Islet precursor cell (in vitro differentiated cells): ENCODE results near the gene ITM2B.
"Not testable (repeated sequence)": the region's sequence is repeated elsewhere in the genome, so short reads cannot be mapped to it uniquely, and the experiment has no call there.

Experiments
- DNase-seq: peaks from one replicate; pipeline ENCODE4 v3.0.0-alpha.2; 2018

ITM2B gene

DNA sequence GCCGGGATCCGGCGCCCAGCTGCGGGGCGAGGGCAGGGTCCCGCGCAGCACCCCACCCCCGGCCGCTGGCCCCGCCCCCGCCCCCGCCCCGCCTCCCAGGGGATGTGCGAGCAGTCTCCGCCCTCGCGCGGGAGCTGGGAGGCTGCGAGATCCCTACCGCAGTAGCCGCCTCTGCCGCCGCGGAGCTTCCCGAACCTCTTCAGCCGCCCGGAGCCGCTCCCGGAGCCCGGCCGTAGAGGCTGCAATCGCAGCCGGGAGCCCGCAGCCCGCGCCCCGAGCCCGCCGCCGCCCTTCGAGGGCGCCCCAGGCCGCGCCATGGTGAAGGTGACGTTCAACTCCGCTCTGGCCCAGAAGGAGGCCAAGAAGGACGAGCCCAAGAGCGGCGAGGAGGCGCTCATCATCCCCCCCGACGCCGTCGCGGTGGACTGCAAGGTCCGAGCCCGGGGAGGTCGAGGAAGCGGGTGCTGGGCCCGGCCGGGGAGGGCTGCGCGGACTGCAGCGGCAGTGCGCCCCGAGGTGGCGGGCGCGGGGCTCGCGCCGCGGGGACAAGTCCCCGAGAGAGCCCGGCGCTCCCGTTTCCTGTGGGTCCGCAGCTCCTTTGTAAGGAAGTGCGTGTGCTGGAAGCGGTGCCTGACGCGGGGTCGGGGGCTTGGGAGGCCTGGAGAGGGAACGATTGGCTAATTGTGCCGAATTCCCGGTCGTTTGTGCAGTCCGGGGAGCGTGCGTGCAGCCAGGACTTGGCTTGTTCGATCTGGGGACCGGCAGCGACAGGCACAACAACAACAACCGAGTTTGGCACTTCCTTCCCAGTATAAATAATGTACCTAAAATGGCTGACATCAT, at the start of gene ITM2B:
Gene ITM2B (plus strand): TSS at position 161 of the 843 bp plus-strand sequence. CDS start 155 bp downstream, at position 316.
- peak; percentile 89 for DNase-seq

DNA sequence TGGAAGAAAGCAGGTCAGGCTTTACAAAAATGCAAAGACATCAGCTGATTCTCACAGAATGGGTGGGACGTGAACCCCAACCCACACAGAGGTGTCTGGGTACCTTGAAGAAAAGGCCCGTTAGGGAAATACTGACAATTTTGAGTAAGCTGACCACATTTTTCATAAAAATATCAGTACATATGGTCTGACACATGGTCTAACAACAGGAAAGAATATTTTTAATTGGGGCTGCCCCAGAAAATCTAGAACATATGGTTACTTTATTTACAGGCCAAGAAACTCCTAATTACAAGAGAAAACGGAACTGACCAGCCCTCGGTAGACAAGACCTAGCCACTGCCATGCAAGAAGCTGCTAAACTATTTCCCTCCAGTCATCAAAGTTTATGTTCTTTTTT, 48.7 kb upstream of the ITM2B start:
- no peak for DNase-seq

DNA sequence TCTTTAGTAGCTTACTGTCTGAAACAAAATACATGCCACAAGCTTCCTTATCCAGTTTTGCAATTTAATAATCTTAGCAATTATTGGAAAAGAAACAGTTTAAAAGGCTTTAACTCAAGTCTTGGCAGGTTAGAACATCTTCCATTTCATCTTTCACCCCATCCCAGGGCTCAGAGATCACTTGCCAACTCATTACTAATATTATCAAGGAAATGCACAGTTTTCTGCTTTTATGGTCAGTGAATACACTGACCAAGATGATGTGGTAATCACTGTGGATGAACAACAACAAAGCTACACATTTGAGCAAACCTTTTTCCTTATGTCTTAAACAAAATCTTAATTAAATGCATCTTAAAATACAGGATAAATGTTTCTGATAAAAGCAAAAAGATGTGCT, 48.0 kb upstream of the ITM2B start:
- DNase-seq, result no peak

DNA sequence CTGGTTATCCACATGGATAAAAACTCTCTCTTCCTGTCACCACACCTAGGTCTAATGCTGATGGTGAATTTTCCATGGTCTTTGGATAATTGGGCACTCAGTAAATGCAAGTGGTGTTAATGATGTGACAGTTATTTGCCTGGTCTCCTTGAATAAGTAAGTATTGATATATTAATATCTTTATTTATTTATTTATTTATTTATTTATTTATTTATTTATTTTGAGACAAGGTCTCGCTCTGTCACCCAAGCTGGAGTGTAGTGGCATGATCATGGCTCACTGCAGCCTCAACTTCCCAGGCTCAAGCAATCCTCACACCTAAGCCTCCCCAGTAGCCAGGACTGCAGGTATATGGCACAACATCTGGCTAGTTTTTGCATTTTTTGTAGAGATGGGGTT, 46.3 kb upstream of the ITM2B start:
- DNase-seq, result no peak

DNA sequence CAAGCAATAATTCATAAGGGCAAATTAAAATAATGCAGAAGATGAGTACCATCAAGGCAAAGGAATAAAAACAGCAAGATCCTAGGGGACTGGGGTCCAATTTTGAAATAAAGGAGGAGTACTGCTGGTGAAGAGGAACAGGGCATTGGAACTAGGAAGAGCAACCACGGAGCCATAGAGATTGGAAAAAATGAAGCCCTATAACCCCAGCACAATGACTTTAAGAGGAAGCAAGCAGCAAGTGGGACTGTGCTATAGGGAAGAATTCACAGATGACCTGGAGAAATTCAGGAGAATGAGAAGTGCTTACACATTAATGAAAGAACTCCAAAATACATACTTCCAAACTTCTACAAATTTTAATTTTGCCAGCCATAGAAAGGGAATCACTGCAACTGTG, 44.9 kb upstream of the ITM2B start:
- DNase-seq, result no peak

DNA sequence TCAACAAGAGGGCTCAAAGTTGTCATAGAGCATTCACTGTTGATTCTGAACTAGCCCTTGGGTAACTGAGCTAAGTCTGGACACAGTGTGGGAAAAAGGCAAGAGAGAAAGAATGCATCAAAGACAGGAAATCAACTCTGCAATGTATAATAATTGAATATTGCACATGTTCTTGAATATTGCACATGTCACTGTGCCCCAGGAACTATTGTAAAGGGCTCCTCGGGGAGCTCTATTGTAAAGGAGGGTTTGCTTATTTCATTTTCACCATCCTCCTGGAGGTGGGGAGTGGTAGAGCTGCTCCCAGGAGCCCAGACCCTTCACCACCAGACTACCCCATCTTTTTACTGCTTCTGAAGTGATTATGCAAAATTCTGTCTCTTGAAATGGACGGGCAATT, 44.4 kb upstream of the ITM2B start:
- no peak for DNase-seq

DNA sequence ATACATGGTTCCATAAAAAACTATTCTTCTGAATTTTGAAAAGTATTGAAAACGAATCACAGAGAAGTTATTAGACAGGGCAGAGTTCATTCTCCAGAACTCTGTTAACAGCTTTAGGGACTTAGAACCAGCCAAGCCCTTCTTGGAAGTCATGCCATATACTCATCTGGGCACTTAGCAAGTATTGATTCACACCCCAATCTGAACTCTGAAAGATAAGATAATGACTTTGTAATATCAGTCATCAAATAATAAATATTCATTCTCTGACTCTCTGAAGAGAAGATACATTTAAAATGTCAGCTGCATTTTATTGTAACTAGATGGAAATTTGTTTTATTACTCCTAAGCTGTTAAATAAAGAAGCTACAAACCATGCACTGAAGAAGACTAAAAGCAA, 43.8 kb upstream of the ITM2B start:
- no peak for DNase-seq

DNA sequence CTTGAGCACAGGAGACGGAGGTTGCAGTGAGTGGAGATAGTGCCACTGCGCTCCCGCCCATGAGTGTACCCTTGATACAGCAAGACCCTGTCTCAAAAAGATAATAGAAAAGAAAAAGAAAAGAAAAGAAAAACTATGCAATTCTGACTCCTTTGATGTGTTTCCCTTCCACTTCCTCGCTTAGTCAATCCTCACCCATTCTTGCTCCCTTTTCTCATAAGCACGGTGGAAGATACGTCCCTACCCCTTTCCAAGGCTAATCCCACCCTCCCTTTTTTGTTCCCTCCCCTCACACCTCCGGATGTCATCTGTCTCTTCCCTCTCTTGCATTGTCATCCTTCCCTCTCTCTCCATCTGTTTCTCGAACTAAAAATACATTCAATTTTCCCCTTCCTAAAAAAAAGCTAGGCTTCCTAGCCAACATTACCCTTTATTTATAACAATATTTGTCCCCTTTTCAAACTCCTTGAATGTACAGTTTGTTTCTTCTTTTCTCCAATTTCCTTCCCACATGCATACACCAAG, 40.5 kb upstream of the ITM2B start:
- no peak for DNase-seq

DNA sequence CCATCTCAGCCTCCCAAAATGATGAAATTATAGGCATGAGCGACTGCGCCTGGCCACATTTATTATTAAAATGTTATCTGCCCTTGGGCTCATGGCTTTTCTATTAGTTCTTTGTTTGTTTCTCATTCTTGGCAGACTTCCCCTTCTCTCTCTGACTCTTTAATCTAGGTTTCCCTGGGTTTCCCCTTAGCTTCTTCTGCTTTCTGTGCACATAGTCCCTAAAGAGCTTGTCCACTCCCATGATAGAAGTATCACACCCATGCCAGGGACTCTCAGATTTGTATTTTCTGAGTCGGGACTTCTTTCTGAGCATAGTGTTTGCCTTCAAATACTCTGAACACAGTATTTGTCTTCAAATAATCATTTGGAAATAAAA, 38.6 kb upstream of the ITM2B start:
- DNase-seq, result no peak

DNA sequence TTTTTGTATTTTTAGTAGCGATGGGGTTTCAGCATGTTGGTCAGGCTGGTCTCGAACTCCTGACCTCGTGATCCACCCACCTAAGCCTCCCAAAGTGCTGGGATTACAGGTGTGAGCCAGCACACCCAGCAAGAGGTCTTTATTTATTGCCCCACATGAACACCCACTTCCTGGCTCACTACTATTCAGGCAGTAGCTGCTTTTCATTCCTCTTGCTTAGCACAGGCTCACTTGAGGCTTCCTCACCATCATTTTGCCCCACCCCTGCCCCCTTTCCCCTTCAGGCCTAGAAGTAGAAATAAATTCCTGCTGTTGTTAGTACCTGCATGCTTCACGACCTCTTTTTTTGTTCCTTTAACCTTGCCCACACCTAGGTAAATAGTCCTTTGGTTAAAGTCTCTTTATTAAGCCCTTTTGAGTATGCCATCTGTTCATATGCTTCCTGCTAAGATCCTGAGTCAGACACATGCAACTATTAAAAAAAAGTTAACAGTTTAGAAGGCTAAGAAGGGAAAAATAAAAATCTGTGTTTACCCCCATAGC, 33.5 kb upstream of the ITM2B start:
- DNase-seq, result no peak

DNA sequence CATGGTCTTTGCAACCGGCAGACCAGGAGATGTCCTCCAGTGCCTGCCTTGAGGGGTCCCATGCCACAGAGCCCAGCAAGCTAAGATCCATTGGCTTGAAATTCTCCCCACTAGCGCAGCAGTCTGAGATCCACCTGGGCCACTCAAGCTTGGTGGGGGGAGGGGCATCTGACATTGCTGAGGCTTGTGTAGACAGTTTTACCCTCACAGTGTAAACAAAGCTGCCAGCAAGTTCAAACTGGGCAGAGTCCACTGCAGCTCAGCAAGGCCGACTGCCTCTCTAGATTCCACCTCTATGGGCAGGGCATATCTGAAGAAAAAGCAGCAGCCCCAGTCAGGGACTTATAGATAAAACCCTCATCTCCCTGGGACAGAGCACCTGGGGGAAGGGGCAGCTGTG, 32.0 kb upstream of the ITM2B start:
- no peak for DNase-seq

DNA sequence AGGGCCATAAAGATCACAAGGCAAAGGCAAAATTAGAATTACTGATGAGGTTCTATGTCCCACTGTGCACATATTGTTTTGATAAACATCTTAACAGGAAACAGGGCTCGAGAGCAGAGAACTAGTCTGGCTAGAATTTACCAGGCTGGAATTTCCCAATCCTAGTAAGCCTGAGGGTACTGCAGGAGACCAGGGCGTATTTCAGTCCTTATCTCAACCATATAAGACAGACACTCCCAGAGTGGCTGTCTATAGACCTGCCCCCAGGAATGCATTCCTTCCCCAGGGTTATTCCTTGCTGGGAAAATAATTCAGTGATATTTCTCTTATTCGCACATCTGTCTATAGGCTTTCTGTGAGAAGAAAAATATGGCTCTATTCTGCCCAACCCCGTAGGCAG, 25.8 kb upstream of the ITM2B start:
- not testable (repeated sequence) for DNase-seq

DNA sequence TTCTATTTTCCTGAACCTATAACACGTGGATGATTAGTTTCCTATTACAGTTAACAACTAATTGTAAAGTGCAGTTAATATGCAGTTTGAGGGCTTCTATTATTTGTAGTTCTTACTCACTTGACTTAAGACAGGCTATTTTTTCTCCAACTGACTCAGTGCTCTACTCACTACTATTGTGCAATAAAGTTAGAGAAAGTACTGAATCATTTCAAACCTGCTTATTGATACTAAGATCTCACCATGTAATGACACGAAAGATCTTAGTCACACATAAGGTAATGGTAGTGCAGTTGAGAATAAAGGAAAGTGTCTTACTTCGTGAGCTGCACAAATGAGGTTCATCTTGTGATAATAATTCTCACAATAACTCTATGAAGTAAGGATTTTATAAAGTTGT, 22.8 kb upstream of the ITM2B start:
- no peak for DNase-seq

DNA sequence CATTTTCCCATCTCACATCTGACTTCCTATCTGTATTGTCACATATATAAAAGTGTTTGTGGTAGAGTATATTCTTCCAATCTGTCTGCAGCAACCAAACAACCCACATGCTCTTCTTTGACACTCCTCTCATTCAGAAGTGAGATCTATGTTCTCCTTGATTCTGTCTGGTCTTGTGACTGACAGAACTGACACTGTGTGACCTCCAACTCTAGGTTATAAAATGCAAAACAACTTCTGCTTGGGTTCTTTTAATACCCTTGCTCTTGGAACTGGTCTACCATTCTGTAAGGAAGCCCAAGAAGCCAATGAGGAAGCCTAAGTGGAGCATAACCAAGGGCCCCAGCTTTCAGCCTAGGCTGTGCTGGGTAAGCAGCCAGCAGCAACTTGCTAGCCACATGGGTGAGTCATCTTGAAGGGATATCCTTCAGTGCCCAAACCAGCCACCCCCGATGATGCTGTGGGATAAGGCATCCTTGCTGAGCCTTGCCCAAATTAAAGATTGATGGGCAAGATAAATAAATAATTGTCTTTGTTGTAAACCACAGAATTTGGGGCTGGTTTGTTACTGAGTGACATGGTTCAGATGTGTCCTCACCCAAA, 18.4 kb upstream of the ITM2B start:
- DNase-seq, result no peak

DNA sequence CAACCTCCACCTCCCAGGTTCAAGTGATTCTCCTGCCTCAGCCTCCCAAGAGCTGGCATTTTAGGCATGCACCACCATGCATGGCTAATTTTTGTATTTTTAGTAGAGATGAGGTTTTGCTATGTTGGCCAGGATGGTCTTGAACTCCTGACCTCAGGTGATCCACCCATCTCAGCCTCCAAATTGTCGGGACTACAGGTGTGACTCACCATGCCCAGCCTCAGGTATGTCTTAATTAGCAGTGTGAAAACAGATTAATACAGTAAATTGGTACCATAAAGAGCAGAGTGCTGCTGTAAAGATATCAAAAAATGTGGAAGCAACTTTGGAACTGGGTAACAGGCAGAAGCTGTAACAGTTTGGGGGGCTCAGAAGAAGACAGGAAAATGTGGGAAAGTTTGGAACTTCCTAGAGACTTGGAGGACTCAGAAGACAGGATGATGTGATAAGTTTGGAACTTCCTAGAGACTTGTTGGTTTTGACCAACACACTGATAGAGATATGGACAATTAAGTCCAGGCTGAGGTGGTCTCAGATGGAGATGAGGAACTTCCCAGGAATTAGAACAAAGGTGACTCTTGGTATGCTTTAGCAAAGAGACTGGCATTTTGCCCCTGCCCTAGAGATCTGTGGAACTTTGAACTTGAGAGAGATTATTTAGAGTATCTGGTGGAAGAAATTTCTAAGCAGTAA, 17.3 kb upstream of the ITM2B start:
- not testable (repeated sequence) for DNase-seq

DNA sequence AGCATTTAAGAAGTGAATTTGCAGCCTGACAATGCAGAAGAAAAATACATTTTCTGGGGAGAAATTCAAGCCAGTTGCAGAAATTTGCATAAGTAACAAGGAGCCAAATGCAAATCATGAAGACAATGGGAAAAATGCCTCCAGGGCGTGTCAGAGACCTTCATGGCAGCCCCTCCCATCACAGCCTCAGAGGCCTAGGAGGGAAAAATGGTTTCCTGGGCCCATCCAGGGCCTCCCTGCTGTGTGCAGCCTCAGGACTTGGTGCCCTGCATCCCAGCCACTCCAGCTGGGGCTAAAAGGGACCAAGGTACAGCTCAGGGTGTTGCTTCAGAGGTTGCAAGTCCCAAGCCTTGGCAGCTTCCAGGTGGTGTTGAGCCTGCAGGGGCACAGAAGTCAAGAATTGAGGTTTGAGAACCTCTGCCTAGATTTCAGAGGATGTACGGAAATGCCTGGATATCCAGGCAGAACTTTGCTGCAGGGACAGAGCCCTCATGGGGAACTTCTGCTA, 16.7 kb upstream of the ITM2B start:
- no peak for DNase-seq

DNA sequence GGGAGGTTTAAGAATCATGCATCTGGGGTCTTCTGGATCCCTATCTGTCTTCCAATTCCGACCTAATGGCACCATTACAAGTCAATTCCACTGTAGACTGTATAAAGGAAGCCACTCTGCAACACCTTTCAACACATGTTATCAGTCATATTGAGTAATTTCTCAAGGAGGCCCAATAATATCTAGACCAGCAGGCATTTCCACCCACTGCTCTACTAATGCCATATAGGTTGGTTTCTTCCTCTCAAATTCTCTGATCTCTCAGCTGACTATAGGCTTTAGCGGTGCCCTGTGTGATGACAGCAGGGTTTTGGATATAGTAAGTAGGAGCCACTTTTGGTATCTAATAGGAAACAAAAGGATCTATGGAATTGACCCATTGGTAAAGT, 12.4 kb upstream of the ITM2B start:
- no peak for DNase-seq

DNA sequence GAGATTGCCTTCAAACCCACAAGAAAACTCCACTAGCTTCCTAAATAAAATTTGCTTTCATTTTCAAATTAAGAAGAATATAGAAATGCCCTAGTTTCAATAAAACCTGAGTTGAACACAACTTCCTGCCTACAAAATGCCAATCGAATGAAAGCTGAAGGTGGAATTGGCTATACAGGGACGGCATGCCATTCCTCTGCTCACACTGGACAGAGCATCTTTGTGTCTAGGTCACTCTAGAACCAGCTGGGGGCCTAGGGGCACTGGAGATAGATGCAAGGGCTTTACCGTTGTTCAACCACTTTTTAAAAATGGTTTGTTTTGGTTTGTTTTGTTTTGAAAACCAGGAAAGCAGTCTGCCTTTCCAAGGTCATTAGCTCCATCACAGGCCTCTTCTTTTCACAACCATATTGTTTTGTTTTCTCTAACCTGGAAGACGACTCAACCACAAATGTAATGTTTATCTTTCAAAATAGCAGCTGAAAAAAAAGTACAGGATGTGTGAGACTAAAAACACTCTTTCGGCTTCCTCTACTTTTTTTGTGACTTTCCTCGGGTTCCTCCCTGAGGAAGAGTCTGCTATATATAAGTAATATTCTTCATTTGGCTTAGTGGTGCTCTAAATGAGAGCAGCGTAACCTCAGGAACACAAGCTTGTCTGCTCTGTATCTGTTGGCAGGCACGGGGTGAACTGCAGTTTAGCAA, 11.9 kb upstream of the ITM2B start:
- DNase-seq, result peak; percentile 84

DNA sequence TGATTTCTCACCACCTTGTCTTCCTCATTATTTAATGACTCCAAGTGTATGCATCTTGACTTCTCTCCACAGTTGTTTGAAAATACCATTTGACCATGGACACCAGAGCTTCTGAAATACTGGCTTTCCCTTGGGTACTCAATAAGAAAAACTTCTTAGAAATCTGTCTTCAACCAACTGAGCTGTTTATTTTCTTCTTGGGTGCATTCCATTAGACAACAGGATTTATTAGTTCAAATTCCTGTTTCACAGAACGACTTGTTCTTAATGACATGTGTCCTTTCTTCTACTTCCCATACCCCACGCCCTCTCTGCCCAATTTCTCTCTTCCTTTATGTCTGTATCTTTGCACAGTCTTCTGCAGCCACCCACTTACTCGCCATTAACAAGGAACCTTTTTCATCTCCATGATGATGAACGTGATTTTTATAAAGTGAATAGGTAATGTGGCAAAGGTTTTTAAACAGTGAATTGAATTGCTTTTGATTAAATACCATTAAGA, 11.3 kb upstream of the ITM2B start:
- no peak for DNase-seq

DNA sequence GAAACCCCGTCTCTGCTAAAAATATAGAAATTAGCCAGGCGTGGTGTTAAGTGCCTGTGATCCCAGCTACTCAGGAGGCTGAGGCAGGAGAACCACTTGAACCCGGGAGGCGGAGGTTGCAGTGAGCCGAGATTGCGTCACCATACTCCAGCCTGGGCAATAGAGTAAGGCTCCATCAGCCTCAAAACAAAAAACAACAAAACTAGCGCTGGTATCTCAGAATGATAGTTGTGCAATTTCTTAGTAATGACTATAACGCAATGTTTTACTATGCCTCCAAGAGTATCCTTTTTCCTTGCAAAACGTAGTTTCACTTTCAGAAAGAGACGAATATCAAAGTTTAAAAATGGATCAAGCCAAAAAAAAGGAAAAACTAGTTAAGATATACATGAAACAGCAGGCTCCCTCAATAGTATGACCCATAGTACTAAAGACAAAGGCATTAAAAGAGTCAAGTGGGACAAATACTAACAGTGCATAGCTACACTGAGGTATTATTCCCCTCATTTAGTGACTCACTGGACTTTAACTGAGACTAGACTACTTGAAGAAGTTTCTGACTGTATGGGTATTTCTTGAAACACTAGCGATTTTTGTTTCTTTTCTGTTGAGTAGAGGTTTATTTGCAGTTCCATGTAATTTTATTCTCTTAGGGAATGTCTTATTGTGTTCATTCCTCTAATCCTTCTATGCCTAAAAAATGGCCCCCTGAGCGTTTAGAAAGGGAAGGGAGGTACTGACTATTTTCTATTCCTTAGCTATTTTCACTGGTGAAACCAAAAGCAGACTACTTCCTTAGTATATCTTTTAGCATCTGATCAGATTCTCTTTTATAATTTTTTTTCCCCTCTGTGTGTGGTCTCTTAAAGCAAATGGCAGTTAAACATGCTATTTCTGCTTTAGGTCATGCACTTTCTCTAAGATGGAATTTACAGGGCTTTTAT, 10.4 kb upstream of the ITM2B start:
- no peak for DNase-seq

DNA sequence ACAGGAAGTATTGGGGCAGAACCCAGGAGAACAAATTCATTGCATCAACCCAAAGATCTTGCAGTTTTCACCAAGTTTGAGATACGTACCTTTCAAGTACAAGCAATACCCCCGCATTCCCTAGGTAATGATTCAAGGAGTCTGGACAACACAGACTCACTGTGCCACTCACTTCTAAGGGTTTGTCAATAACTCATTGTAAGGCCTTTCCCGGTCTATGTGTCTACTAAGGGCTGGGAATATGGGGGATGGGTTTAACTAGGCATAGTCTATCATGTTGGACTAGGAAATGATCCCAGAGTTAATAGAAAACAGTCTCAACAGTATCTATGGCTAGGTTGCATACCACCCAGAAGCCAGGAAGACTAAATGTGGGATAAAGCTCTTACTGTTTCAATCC, 8.3 kb upstream of the ITM2B start:
- no peak for DNase-seq
